Natural killer cell (primary cell): ENCODE results near the gene ABCC8. TPM values are rescaled to one million over a fixed set of nuclear protein-coding genes. Genes with fewer than 3 reads are reported as not detected.

ENCODE experiments used
- ATAC-seq, 3 donors: fragments of 150-1000 bp in 2 of 3; fragments of 200-7000 bp in 1 of 3; cut with Tn5 transposase; 1 replicate in 1 of 3; 2 replicates in 2 of 3; pipeline ENCODE4 v1.10.0; 2021; ENCODE audit warnings: mild to moderate bottlenecking in 2 of 3, moderate library complexity in 2 of 3
- DNase-seq, 2 donors: peaks; one replicate each; pipeline versions ENCODE4 v3.0.0 to v3.0.0-alpha.2; 2013 to 2021; ENCODE audit warnings: mixed read lengths in 1 of 2
- H3K27ac ChIP-seq: one replicate; pipeline ENCODE4 v1.5.1; 2013; ENCODE audit warnings: mild to moderate bottlenecking, low read length
- H3K27me3 ChIP-seq: one replicate; pipeline ENCODE4 v1.6.1; 2013; ENCODE audit warnings: low read length; ENCODE audit not compliant: control insufficient read depth, insufficient read depth
- H3K36me3 ChIP-seq: one replicate; pipeline ENCODE4 v1.6.1; 2013; ENCODE audit warnings: low read length; ENCODE audit not compliant: control insufficient read depth, insufficient read depth
- H3K4me1 ChIP-seq: one replicate; pipeline ENCODE4 v1.6.1; 2013; ENCODE audit warnings: low read length; ENCODE audit not compliant: control insufficient read depth, insufficient read depth
- H3K4me3 ChIP-seq: one replicate; pipeline ENCODE4 v1.5.1; 2013; ENCODE audit warnings: low read length
- H3K9me3 ChIP-seq: one replicate; pipeline ENCODE4 v1.6.1; 2013; ENCODE audit warnings: low read length; ENCODE audit not compliant: control insufficient read depth, insufficient read depth
- H3K27ac Mint-ChIP-seq, 2 donors: one replicate each; pipeline ENCODE4 v1.8.0; 2022; ENCODE audit warnings: mild to moderate bottlenecking in 2 of 2, mixed read lengths in 2 of 2, moderate library complexity in 1 of 2
- H3K27me3 Mint-ChIP-seq, 2 donors: one replicate each; pipeline ENCODE4 v1.8.0; 2022; ENCODE audit warnings: low read depth in 2 of 2, mixed read lengths in 2 of 2
- H3K36me3 Mint-ChIP-seq: one replicate; pipeline ENCODE4 v1.8.0; 2022; ENCODE audit warnings: mixed read lengths
- H3K4me1 Mint-ChIP-seq, 2 donors: one replicate each; pipeline ENCODE4 v1.8.0; 2022; ENCODE audit warnings: mixed read lengths in 2 of 2
- H3K4me3 Mint-ChIP-seq: one replicate; pipeline ENCODE4 v1.8.0; 2022; ENCODE audit warnings: mild to moderate bottlenecking, moderate library complexity, mixed read lengths
- H3K9me3 Mint-ChIP-seq, 2 donors: one replicate each; pipeline ENCODE4 v1.8.0; 2022; ENCODE audit warnings: mixed read lengths in 2 of 2
- WGBS: methylation state at CpG from one replicate; pipeline ENCODE4 v1.1.7; 2013; ENCODE audit warnings: missing lambda C conversion rate; ENCODE audit not compliant: insufficient coverage; 5-methylcytosine and 5-hydroxymethylcytosine counted together
- intact Hi-C: fragments of 100-400 bp; cut with micrococcal nuclease; formaldehyde crosslinking; loops from one replicate; pipeline ENCODE4 v1.14.2; 2022
- total RNA-seq, 4 donors: library from RNA; stranded (reverse); fragments of 120-200 nt in 1 of 4; gene quantifications; one replicate each; pipeline versions ENCODE4 v1.2.3 to v1.2.4, GENCODE V29; 2013 to 2022
- TF ChIP-seq, protein P1 (sequence below): fragments of 200-600 bp; IDR thresholded peaks from one replicate; pipeline ENCODE4 v1.8.0; 2022; ENCODE audit warnings: antibody characterized with exemption

Gene ABCC8
- total RNA-seq, 3 donors from 2014 or later (not counting 1 experiment from before 2014, with no cell fraction given): not detected

DNA sequence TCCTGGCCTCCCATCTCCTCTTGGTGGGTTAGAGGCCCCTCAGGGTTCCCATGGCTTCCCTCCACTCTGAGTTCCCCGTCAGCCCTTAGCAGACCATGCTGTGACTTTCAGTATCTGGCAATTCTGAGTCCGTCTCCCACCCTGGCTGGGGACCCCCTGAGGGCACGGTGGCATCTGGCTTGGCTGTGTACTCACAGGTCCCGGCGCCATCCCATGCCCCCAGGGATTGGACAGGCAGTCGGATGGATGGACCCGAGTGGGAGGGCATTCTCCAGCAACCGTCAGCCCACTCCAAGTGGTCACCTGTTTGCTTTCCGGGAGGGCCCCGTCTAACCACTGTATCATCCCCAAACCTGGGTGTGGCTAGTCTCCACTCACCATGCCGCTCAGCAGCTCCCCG, 24.0 kb upstream of the ABCC8 start:
- H3K27ac Mint-ChIP-seq: no peak overlapping the region
- intact Hi-C loops: loop anchor here (10.0 kb wide), 1 partner anchor 556 kb away; no protein-coding TSS in a partner anchor
- ATAC-seq (no peak), DNase-seq (no peak)
- no peaks in the 10 kb centered on the region for H3K36me3 ChIP-seq
- no peaks in the 10 kb centered on the region for H3K27me3 Mint-ChIP-seq
- 89% methylated on average over 12 of the region's 12 CpGs for WGBS
- no peaks in the 10 kb centered on the region for H3K4me1 ChIP-seq
- H3K27ac ChIP-seq: no peak overlapping the region
- no peaks in the 10 kb centered on the region for H3K4me1 Mint-ChIP-seq
- no peak overlapping the region for H3K4me3 ChIP-seq
- H3K9me3 ChIP-seq: no peaks in the 10 kb centered on the region
- TF ChIP-seq, protein P1, sequence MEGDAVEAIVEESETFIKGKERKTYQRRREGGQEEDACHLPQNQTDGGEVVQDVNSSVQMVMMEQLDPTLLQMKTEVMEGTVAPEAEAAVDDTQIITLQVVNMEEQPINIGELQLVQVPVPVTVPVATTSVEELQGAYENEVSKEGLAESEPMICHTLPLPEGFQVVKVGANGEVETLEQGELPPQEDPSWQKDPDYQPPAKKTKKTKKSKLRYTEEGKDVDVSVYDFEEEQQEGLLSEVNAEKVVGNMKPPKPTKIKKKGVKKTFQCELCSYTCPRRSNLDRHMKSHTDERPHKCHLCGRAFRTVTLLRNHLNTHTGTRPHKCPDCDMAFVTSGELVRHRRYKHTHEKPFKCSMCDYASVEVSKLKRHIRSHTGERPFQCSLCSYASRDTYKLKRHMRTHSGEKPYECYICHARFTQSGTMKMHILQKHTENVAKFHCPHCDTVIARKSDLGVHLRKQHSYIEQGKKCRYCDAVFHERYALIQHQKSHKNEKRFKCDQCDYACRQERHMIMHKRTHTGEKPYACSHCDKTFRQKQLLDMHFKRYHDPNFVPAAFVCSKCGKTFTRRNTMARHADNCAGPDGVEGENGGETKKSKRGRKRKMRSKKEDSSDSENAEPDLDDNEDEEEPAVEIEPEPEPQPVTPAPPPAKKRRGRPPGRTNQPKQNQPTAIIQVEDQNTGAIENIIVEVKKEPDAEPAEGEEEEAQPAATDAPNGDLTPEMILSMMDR: no peak
- no peaks in the 10 kb centered on the region for H3K9me3 Mint-ChIP-seq
- no peak overlapping the region for H3K4me3 Mint-ChIP-seq
- no peaks in the 10 kb centered on the region for H3K36me3 Mint-ChIP-seq
- H3K27me3 ChIP-seq: no peaks in the 10 kb centered on the region

DNA sequence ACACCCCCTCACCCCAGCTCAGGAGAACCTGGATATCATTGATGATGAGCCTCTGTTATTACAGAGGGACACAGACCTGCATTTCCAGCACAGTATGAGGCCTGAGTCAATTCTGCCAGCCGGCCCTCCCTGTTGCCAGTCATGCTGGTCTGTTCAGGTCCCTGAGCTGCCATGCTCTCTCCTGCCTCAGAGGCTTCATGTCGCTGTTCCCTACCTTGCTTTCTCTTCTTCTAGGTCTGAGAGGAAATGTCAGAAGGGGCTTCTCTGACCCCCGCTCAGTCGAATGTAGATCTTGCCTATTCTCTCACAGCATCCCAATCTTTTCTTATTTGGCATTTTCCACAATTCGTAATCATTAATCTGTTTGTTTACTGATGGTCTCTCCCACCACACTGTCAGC, 21.8 kb upstream of the ABCC8 start:
- DNase-seq (no peak), ATAC-seq (no peak)
- Mint-ChIP-seq H3K4me3 (no peak overlapping the region), H3K36me3 (no peaks in the 10 kb centered on the region), H3K9me3 (no peaks in the 10 kb centered on the region), H3K27ac (no peak overlapping the region), H3K4me1 (no peaks in the 10 kb centered on the region), H3K27me3 (no peaks in the 10 kb centered on the region)
- intact Hi-C loops: no loop called here
- Histone ChIP-seq H3K9me3 (no peaks in the 10 kb centered on the region), H3K4me3 (no peak overlapping the region), H3K36me3 (no peaks in the 10 kb centered on the region), H3K4me1 (no peaks in the 10 kb centered on the region), H3K27ac (no peak overlapping the region), H3K27me3 (no peaks in the 10 kb centered on the region)
- TF ChIP-seq, protein P1: no peak
- WGBS: 83% methylated on average over 5 of the region's 5 CpGs

DNA sequence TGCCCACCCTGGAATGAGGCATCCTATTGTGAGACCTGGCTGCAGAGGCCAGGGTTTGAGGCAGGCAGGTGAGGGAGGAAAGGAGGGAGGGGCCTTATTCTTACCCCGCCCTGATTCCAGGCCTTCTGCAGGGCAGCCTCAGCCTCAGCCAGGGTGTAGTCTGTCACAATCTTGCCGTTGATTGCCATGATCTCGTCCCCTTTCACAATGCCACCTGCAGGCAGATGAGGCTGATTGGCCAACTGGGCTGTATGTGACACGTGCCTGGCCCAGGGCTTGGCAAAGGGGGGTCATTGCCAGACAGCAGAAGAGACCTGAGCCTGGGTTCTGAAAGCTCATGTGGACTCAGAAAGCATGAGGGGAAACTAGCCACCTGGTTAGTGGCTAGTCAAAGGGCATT, 21.4 kb upstream of the ABCC8 start:
- ATAC-seq (no peak), DNase-seq (no peak)
- TF ChIP-seq, protein P1: no peak
- intact Hi-C loops: no loop called here
- H3K27ac Mint-ChIP-seq: no peak overlapping the region
- Histone ChIP-seq H3K4me3 (no peak overlapping the region), H3K36me3 (no peaks in the 10 kb centered on the region), H3K9me3 (no peaks in the 10 kb centered on the region), H3K27me3 (no peaks in the 10 kb centered on the region), H3K4me1 (no peaks in the 10 kb centered on the region), H3K27ac (no peak overlapping the region)
- no peaks in the 10 kb centered on the region for H3K4me1 Mint-ChIP-seq
- H3K4me3 Mint-ChIP-seq: no peak overlapping the region
- no peaks in the 10 kb centered on the region for H3K36me3 Mint-ChIP-seq
- 49% methylated on average over 4 of the region's 4 CpGs for WGBS
- no peaks in the 10 kb centered on the region for H3K27me3 Mint-ChIP-seq
- no peaks in the 10 kb centered on the region for H3K9me3 Mint-ChIP-seq

DNA sequence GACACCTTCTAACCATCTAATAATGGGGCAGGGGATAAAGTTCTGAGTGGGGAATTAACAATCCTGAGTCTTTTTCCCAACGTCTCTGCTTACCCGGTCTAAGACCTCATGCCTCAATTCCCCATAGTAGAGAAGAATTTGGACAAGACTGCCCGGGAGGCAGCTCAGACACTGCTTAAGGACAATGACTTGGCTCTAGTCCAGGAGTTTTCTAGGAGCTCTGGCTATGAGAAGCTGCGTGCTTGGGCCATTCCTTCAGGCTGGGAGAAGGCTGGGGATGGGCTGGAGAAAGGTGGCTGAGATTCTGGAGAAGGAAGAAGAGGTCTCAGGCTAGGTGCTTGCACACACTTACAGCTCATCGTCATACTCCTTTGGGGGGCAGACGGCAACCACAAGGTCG, 19.8 kb upstream of the ABCC8 start:
- Mint-ChIP-seq H3K27me3 (no peaks in the 10 kb centered on the region), H3K4me1 (no peaks in the 10 kb centered on the region), H3K9me3 (no peaks in the 10 kb centered on the region), H3K4me3 (no peak overlapping the region), H3K36me3 (no peaks in the 10 kb centered on the region), H3K27ac (no peak overlapping the region)
- intact Hi-C loops: no loop called here
- Histone ChIP-seq H3K27me3 (no peaks in the 10 kb centered on the region), H3K4me1 (no peaks in the 10 kb centered on the region), H3K27ac (no peak overlapping the region), H3K36me3 (no peaks in the 10 kb centered on the region), H3K9me3 (no peaks in the 10 kb centered on the region), H3K4me3 (no peak overlapping the region)
- TF ChIP-seq, protein P1: no peak
- DNase-seq (no peak), ATAC-seq (no peak)
- WGBS: 83% methylated on average over 7 of the region's 7 CpGs
